H1 (cell line): ENCODE results near the gene KLHL29. TPM values are rescaled to one million over a fixed set of nuclear protein-coding genes. Genes with fewer than 3 reads are reported as not detected.
A peak's percentile ranks its signal among the peaks of the same experiment; 100 is the strongest.

Source experiments
- CTCF ChIA-PET: fragments of 300-600 bp; sonication (Branson Sonifier 250); formaldehyde crosslinking; loops from one replicate; lab custom pipeline; 2021; ENCODE audit not compliant: partially characterized antibody; lab: Charles Lee
- POLR2A ChIA-PET: fragments of 300-600 bp; sonication (Branson Sonifier 250); formaldehyde crosslinking; loops from one replicate; lab custom pipeline; 2021; ENCODE audit warnings: inconsistent platforms; ENCODE audit not compliant: partially characterized antibody; lab: Charles Lee
- DNase-seq, 2 experiments: peaks; one replicate each; pipeline versions ENCODE4 v3.0.0 to v3.0.0-alpha.2; 2010 to 2022; ENCODE audit warnings: low spot score in 2 of 2, low read depth in 1 of 2, mixed read lengths in 1 of 2
- FAIRE-seq: peaks from 2 replicates; lab custom pipeline; 2011; peaks lifted over from hg19 to GRCh38; lab: Jason Lieb, UNC
- H2AFZ ChIP-seq: 2 replicates; pipeline ENCODE4 v1.8.1; 2012; ENCODE audit warnings: low read length, inconsistent platforms
- H2AK5ac ChIP-seq: 2 replicates; pipeline ENCODE4 v1.6.1; 2013; ENCODE audit warnings: low read depth, low read length
- H2BK120ac ChIP-seq: replicated peaks from 2 replicates; pipeline ENCODE3; 2013; ENCODE audit warnings: low read depth, low read length, inconsistent platforms
- H2BK12ac ChIP-seq: 2 replicates; pipeline ENCODE4 v1.6.1; 2013; ENCODE audit warnings: low read depth, low read length
- H2BK15ac ChIP-seq: 2 replicates; pipeline ENCODE4 v1.6.1; 2013; ENCODE audit warnings: low read length
- H2BK20ac ChIP-seq: 2 replicates; pipeline ENCODE4 v1.6.1; 2013; ENCODE audit warnings: low read length
- H2BK5ac ChIP-seq: 2 replicates; pipeline ENCODE4 v1.6.1; 2013; ENCODE audit warnings: low read depth, low read length
- H3K14ac ChIP-seq: 2 replicates; pipeline ENCODE4 v1.6.1; 2013; ENCODE audit warnings: inconsistent platforms; ENCODE audit not compliant: insufficient read length
- H3K18ac ChIP-seq: 2 replicates; pipeline ENCODE4 v1.6.1; 2013; ENCODE audit warnings: low read length; ENCODE audit errors: extremely low read depth
- H3K23ac ChIP-seq: 2 replicates; pipeline ENCODE4 v1.6.1; 2013; ENCODE audit warnings: inconsistent platforms; ENCODE audit not compliant: insufficient read length
- H3K23me2 ChIP-seq: 2 replicates; pipeline ENCODE4 v1.6.1; 2013; ENCODE audit warnings: low read depth, low read length
- H3K27ac ChIP-seq: 2 replicates; pipeline ENCODE4 v1.6.1; 2011; ENCODE audit warnings: low read depth, low read length, inconsistent platforms
- H3K27me3 ChIP-seq, 4 experiments: replicated peaks in 1 of 4; 1 replicate in 1 of 4; 2 replicates in 3 of 4; pipeline versions ENCODE4 v1.6.1 to v1.8.1; 2011 to 2013; ENCODE audit warnings: low read length in 3 of 4, mild to moderate bottlenecking in 3 of 4, inconsistent platforms in 2 of 4, mixed read lengths in 2 of 4, moderate library complexity in 1 of 4; ENCODE audit not compliant: control insufficient read depth in 3 of 4, insufficient read depth in 3 of 4; ENCODE audit errors: extremely low read depth in 1 of 4
- H3K36me3 ChIP-seq, 4 experiments: 2 replicates each; pipeline versions ENCODE4 v1.6.1 to v1.8.1; 2011 to 2013; ENCODE audit warnings: mild to moderate bottlenecking in 4 of 4, low read length in 3 of 4, moderate library complexity in 2 of 4, control low read depth in 1 of 4, inconsistent platforms in 1 of 4; ENCODE audit not compliant: insufficient read depth in 4 of 4, control insufficient read depth in 2 of 4
- H3K4ac ChIP-seq: replicated peaks from 2 replicates; pipeline ENCODE3; 2013; ENCODE audit warnings: low read length, low read depth, mixed read lengths, inconsistent platforms; ENCODE audit not compliant: insufficient read length
- H3K4me1 ChIP-seq, 4 experiments: replicated peaks in 1 of 4; 1 replicate in 1 of 4; 2 replicates in 3 of 4; pipeline versions ENCODE4 v1.6.1 to v1.8.1; 2011 to 2013; ENCODE audit warnings: low read length in 3 of 4, inconsistent platforms in 2 of 4, mixed read lengths in 1 of 4; ENCODE audit not compliant: insufficient read depth in 4 of 4, control insufficient read depth in 3 of 4
- H3K4me2 ChIP-seq, 2 experiments: 2 replicates each; pipeline versions ENCODE4 v1.6.1 to v1.8.1; 2011 to 2013; ENCODE audit warnings: low read depth in 2 of 2, low read length in 2 of 2, control low read depth in 1 of 2, inconsistent platforms in 1 of 2, mild to moderate bottlenecking in 1 of 2; ENCODE audit not compliant: insufficient read depth in 1 of 2
- H3K4me3 ChIP-seq, 4 experiments: fragments of 200-600, 300-600 bp in 1 of 4; sonication (generic), shearing (Covaris generic), sonication (Bioruptor Twin) in 1 of 4; 2 replicates each; pipeline versions ENCODE4 v1.5.1 to v1.8.1; 2011 to 2016; ENCODE audit warnings: low read length in 4 of 4, low read depth in 3 of 4, control low read depth in 2 of 4, inconsistent platforms in 2 of 4, mild to moderate bottlenecking in 2 of 4, mixed read lengths in 1 of 4, moderate library complexity in 1 of 4; ENCODE audit not compliant: insufficient read depth in 2 of 4; ENCODE audit errors: extremely low read depth in 1 of 4
- H3K56ac ChIP-seq: replicated peaks from 2 replicates; pipeline ENCODE3; 2013; ENCODE audit warnings: low read depth, mild to moderate bottlenecking, mixed read lengths, low read length, inconsistent platforms; ENCODE audit not compliant: insufficient read length
- H3K79me1 ChIP-seq: 2 replicates; pipeline ENCODE4 v1.6.1; 2013; ENCODE audit warnings: low read depth, low read length, control low read depth
- H3K79me2 ChIP-seq, 2 experiments: 2 replicates each; pipeline versions ENCODE4 v1.6.1 to v1.8.1; 2012 to 2013; ENCODE audit warnings: low read length in 2 of 2, mild to moderate bottlenecking in 2 of 2, inconsistent platforms in 1 of 2; ENCODE audit not compliant: insufficient read depth in 2 of 2, control insufficient read depth in 1 of 2
- H3K9ac ChIP-seq, 4 experiments: replicated peaks in 1 of 4; 1 replicate in 1 of 4; 2 replicates in 3 of 4; pipeline versions ENCODE4 v1.6.1 to v1.8.1; 2011 to 2013; ENCODE audit warnings: low read depth in 3 of 4, low read length in 3 of 4, control low read depth in 2 of 4, mild to moderate bottlenecking in 2 of 4, moderate library complexity in 2 of 4, inconsistent platforms in 1 of 4; ENCODE audit errors: extremely low read depth in 1 of 4
- H3K9me3 ChIP-seq, 2 experiments: 2 replicates each; pipeline versions ENCODE4 v1.6.1 to v1.8.1; 2012 to 2013; ENCODE audit warnings: mild to moderate bottlenecking in 2 of 2, moderate library complexity in 2 of 2, control low read depth in 1 of 2, inconsistent platforms in 1 of 2, low read depth in 1 of 2, low read length in 1 of 2, mixed read lengths in 1 of 2; ENCODE audit not compliant: insufficient read depth in 2 of 2
- H4K20me1 ChIP-seq, 2 experiments: replicated peaks in 1 of 2; 2 replicates each; pipeline versions ENCODE3 to v1.8.1; 2011 to 2013; ENCODE audit warnings: inconsistent platforms in 2 of 2, low read length in 2 of 2, mild to moderate bottlenecking in 1 of 2; ENCODE audit not compliant: insufficient read depth in 2 of 2, control insufficient read depth in 1 of 2
- H4K5ac ChIP-seq: 2 replicates; pipeline ENCODE4 v1.6.1; 2013; ENCODE audit warnings: low read length, low read depth, mixed read lengths, inconsistent platforms; ENCODE audit not compliant: insufficient read length
- H4K8ac ChIP-seq: 2 replicates; pipeline ENCODE4 v1.8.0; 2013; ENCODE audit warnings: mild to moderate bottlenecking, moderate library complexity, low read length, inconsistent platforms; ENCODE audit not compliant: insufficient read depth; ENCODE audit errors: extremely low read depth
- H4K91ac ChIP-seq: replicated peaks from 2 replicates; pipeline ENCODE3; 2013; ENCODE audit warnings: low read length, mixed read lengths, inconsistent platforms; ENCODE audit not compliant: insufficient read length
- CBX5 ChIP-seq: fragments of 300-800, 300-1000 bp; sonication (generic); IDR thresholded peaks from 2 replicates; pipeline ENCODE4 v1.7.1; 2016; ENCODE audit warnings: antibody characterized with exemption, low read length, low read depth
- CEBPB ChIP-seq: IDR thresholded peaks from 2 replicates; pipeline ENCODE4 v1.6.1; 2012; ENCODE audit warnings: low read depth, low read length
- CTCF ChIP-seq, 3 experiments: IDR thresholded peaks; 1 replicate in 2 of 3; 2 replicates in 1 of 3; pipeline versions ENCODE4 v1.5.1 to v1.6.1; 2011; ENCODE audit warnings: low read length in 3 of 3, mild to moderate bottlenecking in 3 of 3, inconsistent platforms in 2 of 3, low read depth in 1 of 3, moderate library complexity in 1 of 3; ENCODE audit not compliant: insufficient read depth in 1 of 3; ENCODE audit errors: control extremely low read depth in 1 of 3
- GTF2F1 ChIP-seq: IDR thresholded peaks from 2 replicates; pipeline ENCODE4 v1.6.1; 2012; ENCODE audit warnings: low read depth, low read length, improper control_type of control experiment, borderline replicate concordance
- NRF1 ChIP-seq: IDR thresholded peaks from 2 replicates; pipeline ENCODE4 v1.6.1; 2011; ENCODE audit warnings: mild to moderate bottlenecking, low read depth, low read length, improper control_type of control experiment
- PHF8 ChIP-seq: fragments of 200-600 bp; sonication (generic); conservative IDR thresholded peaks from 2 replicates; pipeline ENCODE4 v1.7.1; 2012; ENCODE audit warnings: low read depth, mild to moderate bottlenecking, inconsistent platforms, low read length, moderate library complexity
- POLR2A ChIP-seq, 2 experiments: IDR thresholded peaks; 1 replicate in 1 of 2; 2 replicates in 1 of 2; pipeline ENCODE4 v1.6.1; 2011; ENCODE audit warnings: low read depth in 2 of 2, low read length in 2 of 2, mild to moderate bottlenecking in 2 of 2; ENCODE audit errors: control extremely low read depth in 1 of 2
- RAD21 ChIP-seq, 2 experiments: IDR thresholded peaks in 1 of 2; conservative IDR thresholded peaks in 1 of 2; 2 replicates each; pipeline ENCODE4 v1.6.1; 2011; ENCODE audit warnings: low read depth in 2 of 2, low read length in 2 of 2, improper control_type of control experiment in 1 of 2, inconsistent platforms in 1 of 2, mild to moderate bottlenecking in 1 of 2, moderate library complexity in 1 of 2
- SIN3A ChIP-seq, 2 experiments: IDR thresholded peaks in 1 of 2; conservative IDR thresholded peaks in 1 of 2; 2 replicates each; pipeline ENCODE4 v1.6.1; 2011 to 2012; ENCODE audit warnings: low read length in 2 of 2, improper control_type of control experiment in 1 of 2, low read depth in 1 of 2, mild to moderate bottlenecking in 1 of 2
- SP2 ChIP-seq: IDR thresholded peaks from 2 replicates; pipeline ENCODE4 v1.6.1; 2012; ENCODE audit warnings: mild to moderate bottlenecking, low read length, inconsistent platforms
- SRF ChIP-seq: IDR thresholded peaks from 2 replicates; pipeline ENCODE4 v1.6.1; 2011; ENCODE audit warnings: mild to moderate bottlenecking, low read depth, low read length, moderate library complexity
- WGBS, 2 experiments: shearing (Covaris generic) in 1 of 2; methylation state at CpG; one replicate each; pipeline versions ENCODE4 v1.1.6 to v1.1.7; 2013 to 2015; ENCODE audit warnings: low lambda C conversion rate in 2 of 2, mixed read lengths in 2 of 2, inconsistent platforms in 1 of 2, low coverage in 1 of 2, missing lambda C conversion rate in 1 of 2; ENCODE audit not compliant: insufficient replicate concordance in 2 of 2, insufficient coverage in 1 of 2, insufficient read length in 1 of 2; ENCODE audit errors: extremely low coverage in 1 of 2, missing lambda C conversion rate in 1 of 2; 5-methylcytosine and 5-hydroxymethylcytosine counted together
- polyA plus RNA-seq, 7 experiments: library from polyadenylated mRNA; depleted of rRNA in 3 of 7; stranded (reverse) in 5 of 7; unstranded in 2 of 7; fragments of >200 nt in 5 of 7; fragments of 200-250 nt in 2 of 7; gene quantifications; 1 replicate in 5 of 7; 2 replicates in 1 of 7; 4 replicates in 1 of 7; pipeline versions ENCODE4 v1.2.1 to v1.2.3, GENCODE V29; 2011 to 2013; ENCODE audit warnings: missing spikeins in 2 of 7, mixed read lengths in 2 of 7
- total RNA-seq: library from RNA; stranded (reverse); fragmentation: NEBNext Ultra II Directional; extraction: Animal tissue kit (Norgen Biotek cat#: 25700); gene quantifications from 2 replicates; pipeline ENCODE4 v1.2.1, GENCODE V29; 2021

The KLHL29 gene
- total and polyA plus RNA-seq, 2 of the 8 experiments (the other 6 are each of a cell fraction or from before 2014, with no cell fraction given), result 1.1 to 4.7 TPM

GRCh38 chr2:23502096-23502495 lies 117.1 kb downstream of the KLHL29 start:
- H4K5ac ChIP-seq, result no peak overlapping the region
- no peak overlapping the region for H3K27ac ChIP-seq
- WGBS, 2 experiments, result 73% methylated on average over 11 of the region's 15 CpGs; no CpG with 5 or more reads in 1 of the 2 experiments
- no peaks in the 10 kb centered on the region for H3K36me3 ChIP-seq
- no peak overlapping the region for H3K23ac ChIP-seq
- H3K4ac ChIP-seq, result no peak overlapping the region
- no peak overlapping the region for H3K4me3 ChIP-seq
- H3K9me3 ChIP-seq, result no peaks in the 10 kb centered on the region
- H3K4me2 ChIP-seq, result no peak overlapping the region
- no peak overlapping the region for H3K56ac ChIP-seq
- H4K8ac ChIP-seq, result no peak overlapping the region
- no peaks in the 10 kb centered on the region for H3K27me3 ChIP-seq
- no peaks in the 10 kb centered on the region for H3K79me2 ChIP-seq
- no peak overlapping the region for H2BK15ac ChIP-seq
- H3K23me2 ChIP-seq, result no peaks in the 10 kb centered on the region; the same call in 1 of the 2 replicates
- no peak overlapping the region for H2BK20ac ChIP-seq
- FAIRE-seq (no peak), DNase-seq (no peak)
- peaks cover under 1 to 9% (median 5%) of the 10 kb centered on the region in 4 experiments for H3K4me1 ChIP-seq
- POLR2A ChIA-PET, result interaction anchor here (0.6 kb wide), 1 partner anchor 272 kb away, joined by 3 read pairs; no protein-coding TSS in a partner anchor
- no peak overlapping the region for H3K14ac ChIP-seq
- H2BK5ac ChIP-seq, result no peak overlapping the region; the same call in 1 of the 2 replicates
- no peak overlapping the region for H3K9ac ChIP-seq
- no peak overlapping the region for H4K91ac ChIP-seq
- H2AFZ ChIP-seq, result no peak overlapping the region
- no peak overlapping the region for H2BK120ac ChIP-seq
- H2BK12ac ChIP-seq, result 0 out of 2 replicates have a peak overlapping the region, but pooled peaks have one; percentile 39
- no peaks in the 10 kb centered on the region for H4K20me1 ChIP-seq
- no peak overlapping the region for H2AK5ac ChIP-seq
- no peaks in the 10 kb centered on the region for H3K79me1 ChIP-seq
- no peak overlapping the region for H3K18ac ChIP-seq
- CTCF ChIA-PET, result interaction anchor here (0.6 kb wide), 1 partner anchor 26 kb away, joined by 4 read pairs; no protein-coding TSS in a partner anchor
- TF ChIP-seq SRF (no peak), RAD21 (IDR thresholded peaks at IDR 0.05 in 1 of 2, conservative IDR thresholded peaks at IDR 0.05 in 1 of 2; ENCODE audit: low read depth in 2 of 2, low read length in 2 of 2) (no peak), SIN3A (conservative IDR thresholded peaks at IDR 0.05 in 1 of 2, IDR thresholded peaks at IDR 0.05 in 1 of 2; ENCODE audit: low read depth in 1 of 2, low read length in 2 of 2) (no peak), CEBPB (no peak), PHF8 (no peak), POLR2A (IDR thresholded peaks at IDR 0.05; ENCODE audit: control extremely low read depth in 1 of 2, low read depth in 2 of 2, low read length in 2 of 2) (no peak), CBX5 (no peak), GTF2F1 (no peak), SP2 (no peak), NRF1 (no peak), CTCF (IDR thresholded peaks at IDR 0.05; ENCODE audit: control extremely low read depth in 1 of 3, insufficient read depth in 1 of 3, low read depth in 1 of 3, low read length in 3 of 3) (no peak)
